HepG2 (cell line): Measurements from ENCODE around the gene CDK14. TPM values are rescaled to one million over a fixed set of nuclear protein-coding genes. Genes with fewer than 3 reads are reported as not detected.

Experiments
- AGO1 ChIP-seq: fragments of 200-400 bp; formaldehyde crosslinking; IDR thresholded peaks from 2 replicates; pipeline ENCODE4 v1.6.1; 2017; ENCODE audit warnings: mild to moderate bottlenecking, low read depth, low read length, moderate library complexity; ENCODE audit not compliant: poor library complexity, severe bottlenecking
- CREB1 ChIP-seq, 2 experiments: fragments of 450-650 bp in 1 of 2; IDR thresholded peaks; 2 replicates each; pipeline ENCODE4 v1.6.1; 2016 to 2017; ENCODE audit warnings: control low read depth in 1 of 2, mild to moderate bottlenecking in 1 of 2, missing compliant biosample characterization in 1 of 2, missing genetic modification characterization in 1 of 2
- NAIF1 ChIP-seq: sonication (generic); formaldehyde crosslinking; IDR thresholded peaks from 2 replicates; pipeline ENCODE4 v1.5.0; 2020; ENCODE audit warnings: mild to moderate bottlenecking, missing genetic modification reagents, borderline replicate concordance
- polyA plus RNA-seq, 8 experiments: library from polyadenylated mRNA; depleted of rRNA in 3 of 8; stranded (reverse) in 7 of 8; unstranded in 1 of 8; fragments of >200 nt; fragmentation: Illumina TruSeq in 4 of 8; extraction: Trizol in 4 of 8; gene quantifications; 2 replicates each; pipeline versions ENCODE4 v1.2.1 to v1.2.3, GENCODE V29; 2011 to 2016; ENCODE audit warnings: low read depth in 4 of 8, missing spikeins in 1 of 8, mixed read lengths in 1 of 8; ENCODE audit not compliant: insufficient read depth in 1 of 8
- total RNA-seq, 5 experiments: library from RNA; depleted of rRNA; stranded (reverse); fragments of >200 nt; fragmentation: Illumina TruSeq; extraction: Trizol; gene quantifications; 2 replicates each; pipeline ENCODE4 v1.2.3, GENCODE V29; 2016; ENCODE audit warnings: low read depth in 1 of 5
- TF ChIP-seq, protein P1 (sequence below): sonication (generic); formaldehyde crosslinking; IDR thresholded peaks from 2 replicates; pipeline ENCODE4 v1.4.0; 2020; ENCODE audit warnings: mild to moderate bottlenecking, missing genetic modification reagents
- TF ChIP-seq, protein P2 (sequence below): sonication (generic); formaldehyde crosslinking; IDR thresholded peaks from 2 replicates; pipeline ENCODE4 v1.4.0; 2020; ENCODE audit warnings: mild to moderate bottlenecking, missing genetic modification reagents

Gene CDK14
- total and polyA plus RNA-seq, 2 of the 13 experiments (the other 11 are each of a cell fraction or from before 2014, with no cell fraction given) = 0.26 to 0.71 TPM

- TF ChIP-seq, protein P1, sequence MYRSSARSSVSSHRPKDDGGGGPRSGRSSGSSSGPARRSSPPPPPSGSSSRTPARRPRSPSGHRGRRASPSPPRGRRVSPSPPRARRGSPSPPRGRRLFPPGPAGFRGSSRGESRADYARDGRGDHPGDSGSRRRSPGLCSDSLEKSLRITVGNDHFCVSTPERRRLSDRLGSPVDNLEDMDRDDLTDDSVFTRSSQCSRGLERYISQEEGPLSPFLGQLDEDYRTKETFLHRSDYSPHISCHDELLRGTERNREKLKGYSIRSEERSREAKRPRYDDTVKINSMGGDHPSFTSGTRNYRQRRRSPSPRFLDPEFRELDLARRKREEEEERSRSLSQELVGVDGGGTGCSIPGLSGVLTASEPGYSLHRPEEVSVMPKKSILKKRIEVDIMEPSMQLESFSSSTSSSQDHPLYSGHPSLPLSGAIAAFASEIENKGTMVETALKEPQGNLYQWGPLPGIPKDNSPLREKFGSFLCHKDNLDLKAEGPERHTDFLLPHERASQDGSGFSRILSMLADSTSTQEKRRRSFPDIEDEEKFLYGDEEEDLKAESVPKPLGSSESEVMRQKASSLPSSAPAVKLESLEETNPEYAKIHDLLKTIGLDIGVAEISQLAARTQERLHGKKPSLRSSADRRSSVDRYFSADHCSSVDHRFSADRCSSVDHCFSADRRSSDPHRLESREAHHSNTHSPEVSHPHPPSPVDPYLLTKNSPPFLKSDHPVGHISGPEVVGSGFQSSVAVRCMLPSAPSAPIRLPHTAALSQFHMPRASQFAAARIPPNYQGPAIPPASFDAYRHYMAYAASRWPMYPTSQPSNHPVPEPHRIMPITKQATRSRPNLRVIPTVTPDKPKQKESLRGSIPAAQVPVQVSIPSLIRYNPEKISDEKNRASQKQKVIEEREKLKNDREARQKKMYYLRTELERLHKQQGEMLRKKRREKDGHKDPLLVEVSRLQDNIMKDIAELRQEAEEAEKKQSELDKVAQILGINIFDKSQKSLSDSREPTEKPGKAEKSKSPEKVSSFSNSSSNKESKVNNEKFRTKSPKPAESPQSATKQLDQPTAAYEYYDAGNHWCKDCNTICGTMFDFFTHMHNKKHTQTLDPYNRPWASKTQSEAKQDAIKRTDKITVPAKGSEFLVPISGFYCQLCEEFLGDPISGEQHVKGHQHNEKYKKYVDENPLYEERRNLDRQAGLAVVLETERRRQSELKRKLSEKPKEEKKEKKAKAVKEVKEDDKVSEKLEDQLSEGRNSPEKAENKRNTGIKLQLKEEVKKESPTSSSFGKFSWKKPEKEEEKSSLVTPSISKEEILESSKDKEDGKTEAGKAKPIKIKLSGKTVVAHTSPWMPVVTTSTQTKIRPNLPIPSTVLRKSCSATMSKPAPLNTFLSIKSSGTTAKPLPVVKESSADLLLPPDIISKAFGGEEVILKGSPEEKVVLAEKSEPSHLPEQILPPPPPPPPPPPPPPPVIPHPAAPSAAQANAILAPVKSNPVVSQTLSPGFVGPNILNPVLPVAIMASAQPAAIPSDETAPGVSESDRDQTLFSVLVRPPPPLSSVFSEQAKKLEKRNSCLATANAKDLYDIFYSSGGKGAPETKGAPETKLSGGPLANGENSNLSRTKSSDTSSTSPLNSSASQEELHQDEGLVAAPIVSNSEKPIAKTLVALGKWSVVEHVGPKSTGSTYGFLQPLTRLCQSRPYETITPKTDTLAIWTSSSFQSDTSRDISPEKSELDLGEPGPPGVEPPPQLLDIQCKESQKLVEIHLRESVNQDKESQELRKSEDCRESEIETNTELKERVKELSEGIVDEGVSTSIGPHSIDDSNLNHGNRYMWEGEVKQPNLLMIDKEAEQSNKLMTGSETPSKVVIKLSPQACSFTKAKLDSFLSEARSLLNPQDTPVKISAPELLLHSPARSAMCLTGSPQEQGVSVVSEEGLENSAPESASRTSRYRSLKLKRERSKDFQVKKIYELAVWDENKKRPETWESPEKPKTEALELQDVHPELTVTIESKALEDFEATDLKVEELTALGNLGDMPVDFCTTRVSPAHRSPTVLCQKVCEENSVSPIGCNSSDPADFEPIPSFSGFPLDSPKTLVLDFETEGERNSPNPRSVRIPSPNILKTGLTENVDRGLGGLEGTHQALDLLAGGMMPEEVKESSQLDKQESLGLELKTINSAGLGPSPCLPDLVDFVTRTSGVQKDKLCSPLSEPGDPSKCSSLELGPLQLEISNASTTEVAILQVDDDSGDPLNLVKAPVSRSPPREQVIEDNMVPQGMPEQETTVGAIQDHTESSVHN (CRISPR knock-in tag) = no peak
- TF ChIP-seq, protein P2, sequence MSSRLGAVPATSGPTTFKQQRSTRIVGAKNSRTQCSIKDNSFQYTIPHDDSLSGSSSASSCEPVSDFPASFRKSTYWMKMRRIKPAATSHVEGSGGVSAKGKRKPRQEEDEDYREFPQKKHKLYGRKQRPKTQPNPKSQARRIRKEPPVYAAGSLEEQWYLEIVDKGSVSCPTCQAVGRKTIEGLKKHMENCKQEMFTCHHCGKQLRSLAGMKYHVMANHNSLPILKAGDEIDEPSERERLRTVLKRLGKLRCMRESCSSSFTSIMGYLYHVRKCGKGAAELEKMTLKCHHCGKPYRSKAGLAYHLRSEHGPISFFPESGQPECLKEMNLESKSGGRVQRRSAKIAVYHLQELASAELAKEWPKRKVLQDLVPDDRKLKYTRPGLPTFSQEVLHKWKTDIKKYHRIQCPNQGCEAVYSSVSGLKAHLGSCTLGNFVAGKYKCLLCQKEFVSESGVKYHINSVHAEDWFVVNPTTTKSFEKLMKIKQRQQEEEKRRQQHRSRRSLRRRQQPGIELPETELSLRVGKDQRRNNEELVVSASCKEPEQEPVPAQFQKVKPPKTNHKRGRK = no peak
- no peak for TF ChIP-seq AGO1
- TF ChIP-seq NAIF1 = no peak
- no peak for TF ChIP-seq CREB1 (IDR thresholded peaks at IDR 0.05)
- TF ChIP-seq CREB1 (CRISPR knock-in tag; IDR thresholded peaks at IDR 0.05) = no peak
These were observed 193.7 kb downstream of the CDK14 start (continued) for GRCh38 chr7:90789736-90790306.
